GM12878 (cell line): Measurements from ENCODE around the gene IFRD2. TPM values are rescaled to one million over a fixed set of nuclear protein-coding genes. Genes with fewer than 3 reads are reported as not detected.

Experiments used
- IKZF2 ChIP-seq, 2 experiments: fragments of 450-650 bp; IDR thresholded peaks; 2 replicates each; pipeline ENCODE4 v1.6.1; 2017; ENCODE audit warnings: mild to moderate bottlenecking in 2 of 2, moderate library complexity in 2 of 2
- MEF2B ChIP-seq: fragments of 450-650 bp; IDR thresholded peaks from 2 replicates; pipeline ENCODE4 v1.6.1; 2018; ENCODE audit warnings: mild to moderate bottlenecking, moderate library complexity; ENCODE audit not compliant: partially characterized antibody, poor library complexity, severe bottlenecking
- MLLT1 ChIP-seq: fragments of 450-650 bp; IDR thresholded peaks from 2 replicates; pipeline ENCODE4 v1.6.1; 2016; ENCODE audit warnings: mild to moderate bottlenecking
- MYB ChIP-seq: fragments of 150-350 bp; IDR thresholded peaks from 2 replicates; pipeline ENCODE4 v1.6.1; 2014; ENCODE audit warnings: mild to moderate bottlenecking, low read depth, low read length, borderline replicate concordance
- NFIC ChIP-seq: IDR thresholded peaks from 2 replicates; pipeline ENCODE4 v1.6.1; 2012; ENCODE audit warnings: low read depth, mild to moderate bottlenecking, inconsistent platforms, low read length, moderate library complexity
- PAX8 ChIP-seq: fragments of 450-650 bp; IDR thresholded peaks from 2 replicates; pipeline ENCODE4 v1.6.1; 2017; ENCODE audit warnings: mild to moderate bottlenecking, moderate library complexity
- RBBP5 ChIP-seq: fragments of 200-600 bp; sonication (generic); conservative IDR thresholded peaks from 2 replicates; pipeline ENCODE4 v1.6.1; 2016
- RCOR1 ChIP-seq: conservative IDR thresholded peaks from 2 replicates; pipeline ENCODE4 v1.6.1; 2012; ENCODE audit warnings: low read depth, low read length, improper control_type of control experiment
- REST ChIP-seq: IDR thresholded peaks from 2 replicates; pipeline ENCODE4 v1.6.1; 2012; ENCODE audit warnings: mild to moderate bottlenecking, low read depth, low read length
- SKIL ChIP-seq: fragments of 450-650 bp; IDR thresholded peaks from 2 replicates; pipeline ENCODE4 v1.6.1; 2017; ENCODE audit warnings: mild to moderate bottlenecking, low read depth, inconsistent platforms; ENCODE audit not compliant: poor library complexity, severe bottlenecking
- TCF3 ChIP-seq: IDR thresholded peaks from 2 replicates; pipeline ENCODE4 v1.6.1; 2012; ENCODE audit warnings: low read depth, mild to moderate bottlenecking, low read length, borderline replicate concordance; ENCODE audit not compliant: insufficient read depth
- USF2 ChIP-seq: IDR thresholded peaks from 2 replicates; pipeline ENCODE4 v1.6.1; 2011; ENCODE audit warnings: low read depth, low read length, improper control_type of control experiment, borderline replicate concordance
- YY1 ChIP-seq: IDR thresholded peaks from 2 replicates; pipeline ENCODE4 v1.6.1; 2011; ENCODE audit warnings: low read depth, mild to moderate bottlenecking, low read length
- ZNF384 ChIP-seq: IDR thresholded peaks from 2 replicates; pipeline ENCODE4 v1.6.1; 2012; ENCODE audit warnings: low read depth, mild to moderate bottlenecking, low read length, improper control_type of control experiment, borderline replicate concordance
- ZNF592 ChIP-seq: fragments of 450-650 bp; IDR thresholded peaks from 2 replicates; pipeline ENCODE4 v1.6.1; 2017; ENCODE audit warnings: mild to moderate bottlenecking, moderate library complexity
- polyA plus RNA-seq, 11 experiments: library from polyadenylated mRNA; depleted of rRNA in 4 of 11; unstranded in 6 of 11; stranded (reverse) in 5 of 11; fragments of >200 nt; fragmentation: Nextera tagmentation in 4 of 11; fragmentation: Illumina TruSeq in 1 of 11; extraction: Ambion mirVana in 4 of 11; extraction: Trizol in 1 of 11; gene quantifications; 1 replicate in 1 of 11; 2 replicates in 10 of 11; pipeline versions ENCODE4 v1.2.1 to v1.2.3, GENCODE V29; 2011 to 2016; ENCODE audit warnings: inconsistent platforms in 2 of 11, missing spikeins in 2 of 11, low read depth in 1 of 11
- total RNA-seq, 4 experiments: library from RNA; depleted of rRNA in 3 of 4; stranded (reverse); fragments of >200 nt in 3 of 4; fragmentation: Illumina TruSeq in 1 of 4; extraction: Trizol in 1 of 4; gene quantifications; 2 replicates each; pipeline versions ENCODE4 v1.2.1 to v1.2.3, GENCODE V29; 2013 to 2021

IFRD2 gene
- total and polyA plus RNA-seq, 10 of the 15 experiments (the other 5 are each of a cell fraction or from before 2014, with no cell fraction given): 19.1 to 153 (median 80.3) TPM

GRCh38 chr3:50246517-50246954 lies 45.7 kb downstream of the IFRD2 start (continued):
- TF ChIP-seq SKIL: no peak
- no peak for TF ChIP-seq MYB
- no peak for TF ChIP-seq ZNF384
- no peak for TF ChIP-seq RBBP5
- TF ChIP-seq ZNF592: no peak
- no peak for TF ChIP-seq PAX8
- TF ChIP-seq USF2: no peak
- no peak; a peak in 1 of 4 replicates for TF ChIP-seq IKZF2 (IDR thresholded peaks at IDR 0.05)
- no peak for TF ChIP-seq REST
- TF ChIP-seq MEF2B: no peak
- TF ChIP-seq MLLT1: no peak
- no peak for TF ChIP-seq YY1
- TF ChIP-seq TCF3: no peak
- TF ChIP-seq NFIC: no peak
- no peak for TF ChIP-seq RCOR1
